Effector CD4-positive, alpha-beta T cell (primary cell): ENCODE measurements around the gene ATP5F1D.
A peak's percentile ranks its signal among the peaks of the same experiment; 100 is the strongest.

Source experiments
- DNase-seq: peaks from one replicate; pipeline ENCODE4 v3.0.0-alpha.2; 2020

ATP5F1D gene

DNA sequence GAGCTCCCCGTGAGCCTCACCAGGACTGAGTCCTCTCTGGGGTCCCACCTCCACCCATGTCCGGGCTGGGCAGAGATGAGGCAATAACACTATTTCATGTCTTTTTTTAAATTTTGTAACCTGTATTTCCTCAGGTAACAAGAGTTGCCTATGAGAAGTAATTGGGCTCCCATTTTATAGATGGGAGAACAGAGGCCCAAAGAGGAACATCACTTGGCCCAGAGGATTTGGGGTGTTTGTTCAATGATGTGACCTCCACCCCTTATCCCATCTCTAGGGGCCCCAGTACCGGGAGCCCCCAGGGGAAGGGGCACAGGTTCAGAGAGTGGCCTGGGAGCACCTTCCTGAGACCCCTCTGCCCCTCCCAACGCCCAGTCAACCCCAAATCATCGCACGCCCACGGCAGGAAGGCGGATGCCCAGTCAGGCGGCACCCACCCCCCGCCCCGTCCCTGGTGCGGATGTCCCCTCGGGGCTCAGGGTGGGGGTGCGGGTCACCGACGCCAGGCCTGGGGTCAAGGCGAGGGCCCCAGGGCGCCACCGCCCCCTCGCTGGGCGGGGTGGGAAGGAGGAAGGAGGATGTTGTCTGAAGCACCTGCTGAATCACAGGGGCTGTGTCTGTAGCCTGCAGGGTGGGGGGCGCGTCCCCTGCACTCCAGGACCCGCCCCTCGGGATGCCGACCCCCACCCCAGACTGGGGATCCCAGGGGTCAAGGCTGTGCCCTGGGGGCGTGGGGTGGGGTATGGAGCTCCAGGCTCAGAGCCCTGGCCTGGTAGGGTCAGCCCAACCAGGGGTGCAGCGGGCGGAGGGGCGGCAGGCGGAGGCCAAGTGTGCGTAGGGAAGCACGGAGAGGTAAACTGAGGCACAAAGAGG, 18.6 kb downstream of the ATP5F1D start:
- peak; percentile 49 for DNase-seq

DNA sequence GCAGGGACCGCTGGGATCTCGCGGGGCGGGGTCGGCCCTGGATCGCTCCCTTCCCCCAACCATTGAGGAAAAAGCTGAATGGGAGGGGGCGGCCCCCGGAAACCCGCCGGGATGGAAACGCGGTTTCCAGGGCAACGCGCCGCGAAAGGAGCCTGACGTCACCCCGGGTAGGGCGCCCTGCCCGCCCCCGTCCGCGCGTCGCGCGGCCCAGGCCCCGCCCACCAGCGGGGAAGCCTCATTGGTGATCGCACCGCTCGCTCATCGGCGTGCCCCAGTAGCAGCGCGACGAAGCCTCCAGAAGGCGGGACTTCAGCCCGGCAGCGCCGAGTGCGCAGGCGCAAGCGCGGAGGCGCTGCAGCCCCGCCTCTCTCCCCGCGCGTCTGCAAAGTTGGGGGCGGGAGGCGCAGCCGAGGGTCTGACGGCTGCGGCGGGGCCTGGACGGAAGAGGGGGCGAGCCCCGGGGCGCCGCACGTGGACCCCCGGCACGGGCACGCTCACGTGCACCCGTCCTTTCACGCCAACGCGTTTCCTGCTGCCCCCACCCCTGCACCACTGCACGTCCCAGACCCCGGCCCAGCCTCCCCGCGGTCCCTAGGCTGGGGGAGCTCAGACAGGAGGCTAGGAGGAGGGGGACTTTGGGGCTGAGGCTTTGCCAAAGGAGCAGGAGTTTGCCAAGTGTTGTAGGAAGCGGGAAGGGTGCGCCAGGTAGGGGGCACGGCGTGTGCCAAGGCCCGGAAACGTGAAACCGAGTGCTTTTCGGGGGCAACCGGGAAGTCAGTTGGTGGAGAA, 19.4 kb downstream of the ATP5F1D start:
- DNase-seq = peak; percentile 96

DNA sequence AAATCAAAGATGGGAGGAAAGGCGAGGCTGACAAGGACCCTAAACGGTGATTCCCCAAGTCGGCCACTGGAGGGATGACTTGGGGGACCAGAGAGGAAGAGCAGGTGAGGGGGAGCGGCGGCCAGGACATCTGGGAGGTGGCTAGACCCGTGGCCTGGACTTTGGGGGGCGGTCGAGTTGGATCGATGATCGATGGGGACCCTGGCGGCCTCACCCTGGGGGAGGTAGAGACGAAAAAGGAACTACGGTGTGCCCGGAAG, 19.9 kb downstream of the ATP5F1D start:
- DNase-seq = no peak

DNA sequence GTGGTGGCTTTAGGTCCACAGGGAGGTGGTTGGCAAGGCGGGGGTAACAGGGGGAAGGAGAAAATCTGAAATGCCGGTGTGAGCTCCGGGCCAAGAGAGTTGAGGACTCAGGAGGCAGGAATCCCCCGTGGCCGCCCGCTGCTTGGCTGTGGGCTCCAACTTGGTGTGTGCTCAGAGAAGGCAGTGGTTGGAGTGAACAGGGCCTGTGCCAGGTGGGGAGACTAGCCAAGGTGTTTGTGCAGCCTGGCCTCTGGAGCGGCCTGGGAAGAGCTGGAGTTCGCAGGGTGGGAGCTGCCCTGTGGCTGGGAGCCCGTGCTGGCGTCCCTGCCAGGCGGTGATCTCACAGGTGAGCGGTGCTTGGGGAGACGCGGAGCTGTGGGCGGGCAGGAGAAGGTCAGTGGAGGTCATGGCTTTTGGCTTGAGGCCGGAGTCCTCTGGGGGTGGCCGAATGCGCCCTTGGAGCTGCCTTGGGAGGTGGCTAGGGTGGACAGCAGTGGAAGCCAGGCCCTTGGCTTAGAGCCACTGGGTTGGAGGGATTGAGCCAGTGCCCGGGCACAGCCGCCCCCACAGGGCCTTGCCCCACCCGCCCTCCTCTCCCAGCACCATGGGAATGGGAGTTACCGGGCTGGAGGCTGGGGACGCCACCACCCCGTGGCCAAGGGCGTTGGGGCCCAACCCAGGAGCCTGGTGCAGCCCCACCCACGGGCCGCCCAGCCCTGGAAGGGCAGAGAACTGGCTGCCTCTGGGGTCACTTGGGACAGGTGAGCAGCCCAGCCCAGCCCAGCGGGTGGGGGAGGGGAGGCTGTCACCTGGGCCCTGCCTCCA, 20.5 kb downstream of the ATP5F1D start:
- peak; percentile 47 for DNase-seq

DNA sequence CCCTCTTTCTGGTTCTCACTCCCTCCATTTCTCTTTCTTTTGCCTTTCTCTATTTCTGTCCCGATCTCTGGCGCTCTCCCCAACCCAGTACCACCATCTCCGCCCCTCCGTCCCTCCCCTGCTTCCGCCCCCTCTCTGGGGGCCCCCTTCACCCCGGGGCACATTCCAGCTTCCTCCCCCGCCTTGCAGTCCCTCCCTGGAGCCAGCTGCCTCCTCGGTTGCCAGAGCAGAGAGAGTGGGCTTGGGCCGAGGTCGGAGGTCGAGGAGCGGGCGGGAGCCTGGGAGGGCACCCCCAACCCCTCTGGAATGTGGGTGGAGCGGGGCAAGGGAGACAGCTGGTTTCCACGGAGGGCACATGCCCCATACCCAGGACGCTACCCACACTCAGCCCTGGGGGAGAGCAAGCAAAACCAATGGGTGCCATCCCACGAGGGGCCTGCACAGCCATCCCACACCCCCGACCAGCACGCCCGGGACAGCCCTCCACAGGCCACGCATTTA, 21.1 kb downstream of the ATP5F1D start:
- DNase-seq = no peak

DNA sequence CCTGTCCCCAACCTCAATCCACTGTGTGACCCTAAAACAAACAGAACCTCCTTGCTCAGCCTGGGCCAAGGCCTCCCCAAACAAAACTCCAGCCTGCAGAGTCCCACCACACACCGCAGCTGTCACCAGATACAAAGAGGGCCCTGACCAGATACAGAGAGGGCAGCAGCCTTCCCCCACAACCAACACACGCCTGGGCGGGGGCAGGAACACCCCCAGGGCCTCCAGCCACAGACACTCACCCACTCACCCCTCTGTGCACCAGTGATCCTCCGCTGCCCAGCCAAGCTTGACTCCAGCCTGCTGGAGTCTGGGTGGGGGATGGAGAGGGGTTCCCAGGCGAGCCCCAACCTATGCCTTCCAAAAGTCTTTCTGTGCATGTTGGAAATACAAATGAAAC, 21.6 kb downstream of the ATP5F1D start:
- DNase-seq = no peak

DNA sequence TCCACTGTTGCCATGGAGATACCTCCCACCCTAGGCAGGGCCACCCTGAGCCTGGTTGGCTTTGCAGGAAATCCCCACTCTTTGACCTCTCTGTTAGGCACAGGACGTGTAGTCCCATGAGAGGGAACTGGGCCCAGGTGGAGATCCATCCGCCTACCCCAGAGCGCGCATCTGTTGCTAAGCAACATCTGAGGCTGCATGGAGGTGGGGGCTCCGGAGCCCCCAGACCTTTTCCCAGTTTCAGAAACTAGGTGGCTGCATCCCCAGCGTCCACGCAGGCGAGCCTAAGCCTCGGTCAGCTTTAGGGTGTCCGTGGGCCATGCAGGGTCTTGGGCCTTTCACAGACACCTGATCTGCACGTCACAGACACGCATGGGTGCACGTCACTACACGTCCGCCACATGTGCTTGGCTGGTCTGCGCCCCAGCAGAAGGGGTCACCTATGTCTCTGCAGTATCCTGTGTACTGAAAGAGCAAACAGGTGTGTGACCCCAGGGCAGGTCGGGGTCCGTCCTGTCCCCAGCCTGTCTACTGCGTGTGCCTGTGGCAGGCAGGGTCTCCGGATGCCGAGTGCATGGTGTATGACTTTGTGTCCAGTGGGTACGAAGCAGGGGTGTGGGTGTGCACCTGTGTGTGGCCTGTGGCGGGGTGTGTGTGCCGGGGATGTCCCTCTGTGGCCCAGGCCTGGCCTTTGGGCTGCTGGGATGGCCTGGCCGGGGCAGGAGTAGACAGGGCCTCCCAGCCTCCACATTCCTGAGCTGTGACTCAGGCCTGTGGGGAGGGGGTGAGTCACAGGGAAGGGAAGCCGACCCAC, 23.5 kb downstream of the ATP5F1D start:
- no peak for DNase-seq

DNA sequence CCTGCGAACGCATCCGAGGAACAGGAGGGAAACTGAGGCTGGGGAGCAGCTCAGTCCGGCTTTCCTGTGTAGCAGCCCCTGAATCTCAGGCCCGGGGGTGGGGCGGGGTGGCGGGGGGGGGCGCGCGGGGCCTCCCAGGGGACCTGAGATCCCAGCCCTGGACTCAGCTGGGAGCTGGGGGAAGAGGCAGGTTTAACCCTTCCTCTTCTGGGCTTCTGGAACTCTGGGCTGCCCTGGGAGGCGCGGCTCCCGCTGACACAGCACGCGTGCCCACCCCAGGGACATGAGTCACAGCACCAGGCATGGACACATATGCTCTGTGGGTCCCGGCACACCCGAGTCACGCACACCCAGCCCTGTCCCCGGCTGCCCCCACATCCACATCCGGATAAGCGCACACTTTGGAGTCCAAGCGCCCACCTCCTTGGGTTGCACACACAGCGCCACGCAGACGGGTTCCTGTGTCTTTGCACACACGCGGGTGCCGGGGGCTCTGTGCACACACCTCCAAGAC, 24.1 kb downstream of the ATP5F1D start:
- DNase-seq = no peak

DNA sequence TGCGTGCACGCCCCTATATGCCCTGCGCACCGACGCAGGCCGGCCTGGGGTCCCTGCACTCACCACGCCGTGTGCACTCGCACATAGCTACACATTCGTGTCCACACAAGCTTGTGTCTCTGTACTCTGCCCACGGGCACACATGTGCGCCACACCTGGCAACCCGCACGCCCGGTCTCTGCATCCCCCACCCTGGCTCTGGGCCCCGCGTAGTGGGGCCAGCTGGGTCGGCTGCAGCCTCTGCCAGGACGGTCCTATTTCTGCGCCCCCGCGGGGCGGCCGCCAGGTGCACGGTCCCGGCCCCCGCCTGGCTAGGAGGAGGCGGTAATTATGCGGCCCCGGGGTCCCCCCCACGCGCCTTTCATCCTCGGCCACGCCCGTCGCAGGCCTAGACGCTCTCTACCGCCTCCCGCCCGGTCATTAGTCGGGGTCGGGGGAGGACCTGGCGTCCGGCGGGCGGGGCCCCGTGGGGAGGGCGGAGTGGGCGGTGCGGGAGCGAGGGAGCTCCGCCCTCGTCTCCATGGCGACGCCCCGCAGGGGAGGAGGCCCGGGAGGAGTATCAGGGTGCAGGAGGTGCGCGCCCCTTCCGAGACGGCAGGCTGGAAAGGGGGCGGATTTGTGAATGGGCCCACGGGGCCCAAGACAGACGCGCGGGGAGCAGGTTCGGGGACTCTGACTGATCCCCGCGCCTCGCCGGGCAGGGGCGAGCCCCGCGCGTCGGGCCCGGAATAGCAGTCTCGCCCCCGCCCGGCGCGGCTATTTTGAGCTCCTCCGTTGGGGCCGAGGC, 24.8 kb downstream of the ATP5F1D start:
- peak; percentile 76 for DNase-seq

DNA sequence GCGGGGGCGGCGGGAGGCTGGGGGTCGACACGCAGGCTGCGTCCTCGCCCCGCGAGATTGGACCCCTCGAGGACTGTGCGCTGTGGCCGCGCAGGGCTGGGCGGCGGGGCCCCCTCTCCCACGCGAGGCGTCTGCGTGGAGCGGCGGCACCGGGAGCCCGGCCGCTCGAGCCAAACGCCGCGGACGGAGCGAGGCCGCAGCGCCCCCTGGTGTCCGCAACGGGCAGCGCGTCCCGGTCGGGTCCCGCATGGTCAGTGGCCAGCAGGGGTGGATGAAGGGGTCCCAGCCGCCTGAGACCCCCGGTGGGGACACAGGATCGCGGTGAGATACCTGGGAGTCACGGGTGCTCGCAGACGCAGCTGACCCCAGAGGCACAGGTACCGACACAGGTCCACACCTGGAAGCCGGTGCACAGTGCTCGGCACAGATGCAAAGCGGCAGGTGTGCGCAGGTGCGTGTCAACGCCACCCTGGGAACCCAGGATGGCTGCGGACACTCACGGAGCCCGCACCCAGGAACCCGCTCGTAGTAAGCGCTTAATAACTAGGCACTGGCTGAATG, 25.4 kb downstream of the ATP5F1D start:
- peak; percentile 62 for DNase-seq

DNA sequence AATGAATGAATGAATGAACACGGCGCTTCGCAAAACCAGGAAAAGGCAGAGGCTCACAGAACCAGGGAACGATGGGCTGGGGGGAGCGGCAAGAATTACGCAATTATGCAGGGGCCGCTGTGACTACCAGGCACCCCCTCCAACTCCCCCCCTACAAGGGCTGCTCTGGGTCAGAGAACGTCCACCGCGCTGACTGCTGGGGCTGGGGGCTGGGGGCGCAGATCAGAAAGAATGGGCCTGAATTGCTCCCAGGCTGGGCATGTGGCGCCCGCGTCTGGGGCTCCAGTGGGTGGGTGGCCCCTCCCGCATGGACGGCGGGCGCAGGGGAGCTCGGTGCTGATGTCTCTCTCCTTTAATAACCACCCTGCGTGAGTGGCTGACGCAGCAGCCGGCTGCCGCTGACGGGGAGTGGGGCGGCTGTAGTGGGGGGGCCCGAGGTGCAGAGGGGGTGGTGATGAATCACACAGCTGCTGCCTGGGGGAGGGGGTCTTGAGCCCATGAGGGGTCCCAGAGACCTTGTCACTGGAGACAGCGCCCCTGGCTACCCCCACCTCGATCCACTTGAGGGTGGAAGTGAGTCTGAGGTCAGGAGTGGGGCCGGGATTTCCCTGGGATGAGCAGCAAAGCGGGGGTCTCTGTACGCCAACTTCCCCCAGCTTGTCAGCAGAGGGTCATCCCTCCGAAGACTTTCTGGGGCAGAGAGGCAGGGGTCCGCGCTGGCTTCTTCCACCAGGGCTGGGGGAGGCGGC, 26.1 kb downstream of the ATP5F1D start:
- peak; percentile 39 for DNase-seq

DNA sequence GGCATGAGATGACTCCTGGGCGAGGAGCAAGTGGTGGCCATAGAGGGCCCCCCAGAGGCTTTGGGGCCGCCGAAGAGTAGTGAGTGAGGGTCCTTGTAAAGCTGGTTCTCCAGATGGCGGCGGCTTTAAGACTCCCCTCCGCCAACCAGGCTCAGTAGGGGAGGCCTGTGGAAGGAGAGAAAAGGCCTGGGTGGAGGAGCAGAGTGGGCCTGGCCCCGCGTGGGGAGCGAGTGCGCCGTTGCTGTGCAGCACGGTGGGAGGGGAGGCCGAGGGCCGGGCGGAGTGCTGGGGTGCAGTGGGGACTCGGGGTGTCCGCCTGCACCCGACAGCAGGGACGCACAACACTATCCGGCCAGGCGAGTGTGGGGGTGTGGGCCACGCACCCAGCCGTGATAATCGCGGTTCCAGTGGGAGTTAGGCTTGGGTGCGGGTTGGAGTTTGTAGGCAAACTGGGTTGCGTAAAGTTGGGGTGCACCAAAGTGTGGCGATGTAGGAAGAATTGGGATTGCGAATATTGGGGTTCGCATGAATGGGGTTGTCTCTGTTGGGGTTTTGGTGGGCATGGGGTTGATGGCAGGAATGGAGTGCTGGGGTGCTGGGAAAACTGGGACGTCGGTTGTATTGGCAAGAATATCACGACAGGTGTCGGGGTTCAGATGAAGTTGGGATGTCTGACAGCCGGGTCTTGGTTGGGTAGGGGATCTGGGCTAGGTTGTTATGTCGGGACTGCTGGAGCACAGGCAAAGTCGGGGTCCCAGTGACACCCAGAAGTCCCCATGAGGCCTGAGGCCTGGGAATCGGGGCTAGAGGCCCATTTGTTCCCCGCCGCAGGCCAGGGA, 26.9 kb downstream of the ATP5F1D start:
- no peak for DNase-seq

DNA sequence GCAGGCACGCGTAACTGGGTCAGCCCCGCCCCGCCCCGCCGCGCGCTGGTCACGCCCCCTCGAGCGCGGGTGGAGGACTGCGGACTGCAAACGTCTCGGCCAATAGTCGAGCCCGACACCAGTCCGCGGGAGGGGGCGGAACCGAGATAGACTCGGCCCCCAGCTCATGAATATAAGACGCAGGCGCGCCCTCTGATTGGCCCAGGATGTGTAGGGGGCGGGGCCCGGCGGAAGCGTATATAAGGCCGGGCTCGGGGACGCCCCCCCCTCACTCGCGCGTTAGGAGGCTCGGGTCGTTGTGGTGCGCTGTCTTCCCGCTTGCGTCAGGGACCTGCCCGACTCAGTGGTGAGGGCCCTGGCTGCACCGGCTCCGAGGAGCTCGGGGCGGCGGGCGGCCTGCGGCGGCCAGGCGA, 27.5 kb downstream of the ATP5F1D start, which contains the start of gene CIRBP:
TSS of gene CIRBP (plus strand) at position 268 of the 413 bp plus-strand sequence. CDS start 1,602 bp downstream, outside the sequence.
- DNase-seq = peak; percentile 99

DNA sequence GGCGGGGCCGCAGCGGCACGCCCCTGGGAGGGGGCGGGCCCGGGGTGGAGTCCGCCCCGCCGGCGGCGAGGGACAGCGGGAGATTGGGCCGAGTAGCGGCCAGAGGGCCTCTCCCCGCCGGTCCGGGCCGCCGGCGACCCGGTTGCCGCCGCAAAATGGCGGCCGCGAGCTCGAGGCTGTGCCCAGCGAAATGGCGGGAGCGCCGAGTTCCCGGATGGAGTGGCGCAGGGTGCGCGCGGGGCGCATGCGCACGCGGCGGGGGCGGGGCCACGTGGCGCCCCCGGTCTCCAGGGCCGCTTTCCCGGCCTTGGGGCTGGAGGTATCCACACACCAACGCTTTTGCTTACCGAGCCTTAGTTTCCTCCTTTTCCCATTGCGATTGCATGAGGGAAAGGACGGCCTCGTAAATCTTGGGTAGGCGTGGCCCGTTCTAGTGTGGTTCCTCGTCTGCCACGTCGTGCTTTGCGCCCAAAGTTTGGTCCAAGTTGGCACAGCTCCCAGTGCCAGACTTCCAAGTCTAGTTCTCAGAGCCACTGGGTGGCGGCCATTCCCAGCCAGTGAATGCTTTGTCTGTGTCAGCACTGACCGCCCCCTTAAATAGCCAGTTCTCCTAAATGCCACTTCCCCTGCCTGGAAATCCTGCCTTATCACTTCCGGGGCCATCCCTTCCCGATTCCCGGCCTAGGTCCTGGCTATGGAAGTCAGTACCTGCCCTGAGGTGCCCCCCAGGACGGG, 28.1 kb downstream of the ATP5F1D start:
- DNase-seq = peak; percentile 83

DNA sequence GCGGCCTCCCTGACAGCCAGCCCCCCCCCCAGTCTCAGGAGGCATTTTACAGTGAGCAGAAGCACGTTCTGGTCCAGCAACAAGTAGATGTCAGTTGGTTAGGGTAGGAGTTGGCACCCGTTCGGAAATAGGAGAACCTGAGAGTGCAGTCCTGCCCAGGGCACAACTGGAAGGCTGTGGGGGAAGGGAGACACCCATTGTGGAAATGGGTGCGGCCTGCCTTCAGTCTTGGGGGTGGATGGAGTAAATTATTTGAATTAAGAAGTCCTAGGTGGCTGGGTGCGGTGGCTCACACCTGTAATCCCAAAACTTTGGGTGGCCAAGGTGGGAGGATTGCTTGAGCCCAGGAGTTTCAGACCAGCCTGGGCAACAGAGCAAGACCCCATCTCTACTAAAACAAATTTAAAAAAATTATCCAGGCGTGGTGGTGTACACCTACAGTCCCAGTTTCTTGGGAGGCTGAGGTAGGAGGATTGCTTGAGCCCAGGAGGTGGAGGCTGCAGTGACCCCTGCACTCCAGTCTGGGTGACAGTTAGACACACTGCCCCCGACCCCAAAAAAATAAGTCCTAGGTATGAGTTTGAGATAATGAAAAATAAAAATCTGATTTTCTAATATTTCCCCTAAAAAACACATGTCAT, 28.8 kb downstream of the ATP5F1D start:
- DNase-seq = no peak

DNA sequence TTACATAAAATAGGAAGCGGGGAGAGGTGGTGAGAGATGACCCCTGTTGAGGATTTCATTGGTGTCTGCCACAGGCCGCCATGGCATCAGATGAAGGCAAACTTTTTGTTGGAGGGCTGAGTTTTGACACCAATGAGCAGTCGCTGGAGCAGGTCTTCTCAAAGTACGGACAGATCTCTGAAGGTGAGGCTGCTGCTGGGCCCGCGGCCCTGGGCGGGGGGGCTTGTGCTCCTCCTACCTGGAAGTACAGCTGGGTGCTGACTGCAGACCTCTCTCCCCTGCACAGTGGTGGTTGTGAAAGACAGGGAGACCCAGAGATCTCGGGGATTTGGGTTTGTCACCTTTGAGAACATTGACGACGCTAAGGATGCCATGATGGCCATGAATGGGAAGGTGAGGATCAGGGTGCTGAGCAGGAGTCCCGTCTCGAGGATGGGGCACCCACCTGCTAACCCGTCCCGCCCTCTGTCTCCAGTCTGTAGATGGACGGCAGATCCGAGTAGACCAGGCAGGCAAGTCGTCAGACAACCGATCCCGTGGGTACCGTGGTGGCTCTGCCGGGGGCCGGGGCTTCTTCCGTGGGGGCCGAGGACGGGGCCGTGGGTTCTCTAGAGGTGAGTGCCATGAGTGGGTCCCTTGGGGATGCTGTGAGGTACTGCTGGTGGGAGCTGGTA, 29.4 kb downstream of the ATP5F1D start:
- DNase-seq = no peak
